Posterior vena cava (tissue), 2 donors: ENCODE results near the gene ICE2. TPM values are rescaled to one million over a fixed set of nuclear protein-coding genes. Genes with fewer than 3 reads are reported as not detected.
"Not testable (repeated sequence)": the region's sequence is repeated elsewhere in the genome, so short reads cannot be mapped to it uniquely, and the experiment has no call there.

Experiments used
- DNase-seq: peaks from one replicate; pipeline ENCODE4 v3.0.0-alpha.2; 2020; ENCODE audit warnings: low spot score
- intact Hi-C, 2 donors: fragments of 100-400 bp; cut with DNase I; formaldehyde crosslinking; loops; one replicate each; pipeline versions ENCODE4 v1.14.1 to v1.14.2; 2022 to 2023
- total RNA-seq, 2 donors: library from RNA; stranded (reverse); fragmentation: NEBNext Ultra II Directional; extraction: Animal tissue kit (Norgen Biotek cat#: 25700); gene quantifications; one replicate each; pipeline ENCODE4 v1.2.1, GENCODE V29; 2021
- donor health status: DM: yes; HTN: yes; CAD: no.
- donor health status: DM: yes; HTN: yes; CAD: no.

The ICE2 gene
- total RNA-seq, 2 donors from 2014 or later = 42.6 to 43.6 TPM

- DNase-seq = no peak
- intact Hi-C loops = no loop called here
Observed at GRCh38 chr15:60416484-60416883, 62.5 kb downstream of the ICE2 start.

- DNase-seq = no peak
- intact Hi-C loops = no loop called here
Observed at GRCh38 chr15:60414016-60414682, 64.8 kb downstream of the ICE2 start.

DNA sequence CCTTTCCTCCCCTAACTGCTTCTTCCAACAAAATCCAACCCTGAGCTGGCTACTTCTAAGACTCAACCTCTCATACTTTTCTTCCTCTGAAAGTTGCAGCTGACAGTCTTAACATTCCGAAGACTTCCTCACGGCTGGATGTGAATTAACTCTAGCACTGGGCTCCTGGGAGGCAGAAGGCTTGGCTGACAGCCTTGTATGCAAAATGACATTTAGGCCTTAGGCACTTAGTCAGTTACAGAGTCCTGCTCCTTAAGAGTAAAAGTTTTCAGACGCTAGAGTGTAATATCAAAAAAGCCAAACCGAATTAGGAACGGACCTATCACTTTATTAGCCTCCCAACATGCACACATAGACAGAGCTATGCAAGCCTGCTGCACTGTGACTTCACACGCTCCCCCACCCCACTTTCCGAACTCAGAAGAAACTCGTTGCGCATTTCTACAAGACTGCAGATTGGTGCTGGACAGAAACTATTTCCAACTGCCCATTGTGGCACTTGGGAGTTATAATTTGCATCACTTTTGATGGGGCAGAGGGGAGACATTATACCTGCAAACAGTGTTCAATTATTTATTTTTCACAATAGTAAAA, 65.6 kb downstream of the ICE2 start:
- intact Hi-C loops = no loop called here
- no peak for DNase-seq

GRCh38 chr15:60412807-60413206, 66.1 kb downstream of the ICE2 start:
- DNase-seq, intact Hi-C loops: not testable (repeated sequence)

DNA sequence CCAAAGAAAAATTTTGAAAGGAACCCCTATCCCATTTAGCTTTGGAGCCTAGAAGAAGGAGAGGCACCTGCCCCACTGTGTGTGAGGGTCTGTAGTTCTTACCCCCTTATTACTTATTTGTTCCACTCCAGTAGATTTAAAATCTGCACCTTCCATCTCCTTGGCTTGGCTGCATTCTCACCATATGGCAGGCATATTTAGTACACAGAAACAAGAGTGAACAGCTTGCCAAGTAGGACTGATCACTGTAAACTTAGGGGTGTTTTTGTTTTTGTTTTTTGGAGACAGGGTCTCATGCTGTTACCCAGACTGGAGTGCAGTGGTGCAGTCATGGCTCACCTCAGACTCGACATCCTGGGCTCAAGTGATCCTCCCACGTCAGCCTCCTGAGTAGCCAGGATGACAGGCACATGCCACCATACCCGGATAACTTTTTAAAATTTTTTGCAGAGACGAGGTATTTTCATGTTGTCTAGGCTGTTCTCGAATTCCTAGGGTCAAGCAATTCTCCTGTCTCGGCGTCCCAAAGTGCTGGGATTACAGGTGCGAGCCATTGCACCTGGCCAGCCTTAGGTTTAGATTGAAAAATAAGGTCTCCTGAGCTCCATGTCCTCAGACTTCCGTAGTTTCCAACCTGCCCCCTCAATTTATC, 67.0 kb downstream of the ICE2 start:
- intact Hi-C loops = no loop called here
- DNase-seq = no peak

GRCh38 chr15:60410350-60410749, 68.6 kb downstream of the ICE2 start:
- not testable (repeated sequence) for DNase-seq

DNA sequence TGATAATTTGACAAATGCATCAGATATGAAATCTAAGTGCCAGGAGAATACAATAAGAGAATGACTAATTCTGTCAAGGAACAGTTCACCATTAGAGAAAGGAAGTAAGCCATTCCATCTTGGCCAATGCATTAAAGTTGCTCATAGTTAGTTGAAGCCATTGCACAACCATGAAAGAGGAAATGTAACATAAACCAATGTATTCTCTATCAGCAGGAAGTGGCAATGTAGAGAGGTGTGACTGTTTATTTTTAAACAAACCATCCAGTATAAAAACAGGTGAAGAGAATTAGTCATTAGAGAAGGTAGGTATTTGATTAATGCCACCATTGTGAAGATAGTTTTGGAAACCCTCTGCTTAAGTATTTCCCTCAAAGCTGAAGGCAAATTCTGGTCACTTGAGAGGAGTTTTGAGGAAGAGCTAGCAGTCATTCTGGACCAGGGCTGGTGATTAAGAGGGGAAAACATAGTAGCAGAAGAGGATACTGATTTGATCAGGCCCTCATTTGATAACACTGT, 70.4 kb downstream of the ICE2 start:
- DNase-seq = no peak
- intact Hi-C loops = no loop called here

More at GRCh38 chr15:60410350-60410749, 68.6 kb downstream of the ICE2 start:
- intact Hi-C loops = not testable (repeated sequence)

- intact Hi-C loops = no loop called here
Observed at GRCh38 chr15:60407415-60407805, 71.5 kb downstream of the ICE2 start.

DNA sequence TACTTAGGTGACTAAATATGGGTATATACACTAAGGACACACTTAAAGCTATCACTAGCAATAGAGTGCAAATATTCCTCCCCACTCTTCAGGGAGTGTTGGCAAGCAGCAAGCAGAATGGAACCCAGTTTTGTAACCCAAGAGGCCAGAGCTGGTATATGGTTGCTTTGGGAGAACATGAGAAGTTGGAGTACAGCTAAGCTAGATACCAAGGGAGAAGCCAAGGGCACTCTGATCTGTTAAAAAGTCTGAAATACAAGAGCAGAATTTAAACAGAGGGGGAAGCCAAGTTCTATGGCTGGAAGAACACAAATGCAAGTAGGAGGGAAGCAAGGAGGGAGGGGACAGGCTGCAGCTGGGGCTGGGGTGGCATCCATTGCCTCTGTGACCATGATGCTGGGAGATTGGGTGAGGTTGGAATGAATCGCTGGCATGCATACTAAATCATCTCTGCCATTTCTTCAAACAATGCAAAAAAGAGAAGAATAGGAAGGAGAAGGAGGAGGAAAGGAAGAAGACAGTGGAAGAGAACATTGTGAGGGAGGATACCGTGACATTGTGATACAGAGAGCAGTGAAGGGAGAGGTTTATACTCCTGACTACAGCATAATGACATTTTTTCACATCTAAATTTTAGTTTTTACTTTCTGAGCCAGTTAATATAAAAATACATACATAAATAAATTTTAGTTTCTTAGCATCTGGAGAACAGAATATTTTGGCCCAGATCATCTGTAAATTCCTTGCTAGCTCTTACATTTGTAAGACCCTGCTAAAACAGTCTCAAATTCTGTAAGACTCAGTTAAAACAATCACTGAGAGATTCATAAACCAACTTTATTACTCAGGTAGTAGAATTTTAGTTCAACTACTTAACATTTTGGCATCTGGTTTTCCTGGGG, 72.2 kb downstream of the ICE2 start:
- intact Hi-C loops = no loop called here
- DNase-seq = no peak

More at GRCh38 chr15:60407415-60407805, 71.5 kb downstream of the ICE2 start:
- no peak for DNase-seq

GRCh38 chr15:60405399-60405798, 73.5 kb downstream of the ICE2 start:
- DNase-seq = no peak
- intact Hi-C loops = no loop called here

- intact Hi-C loops, DNase-seq: not testable (repeated sequence)
Observed at GRCh38 chr15:60404351-60404750, 74.6 kb downstream of the ICE2 start.

- no peak for DNase-seq
- intact Hi-C loops = no loop called here
Observed at GRCh38 chr15:60400944-60401343, 78.0 kb downstream of the ICE2 start.

DNA sequence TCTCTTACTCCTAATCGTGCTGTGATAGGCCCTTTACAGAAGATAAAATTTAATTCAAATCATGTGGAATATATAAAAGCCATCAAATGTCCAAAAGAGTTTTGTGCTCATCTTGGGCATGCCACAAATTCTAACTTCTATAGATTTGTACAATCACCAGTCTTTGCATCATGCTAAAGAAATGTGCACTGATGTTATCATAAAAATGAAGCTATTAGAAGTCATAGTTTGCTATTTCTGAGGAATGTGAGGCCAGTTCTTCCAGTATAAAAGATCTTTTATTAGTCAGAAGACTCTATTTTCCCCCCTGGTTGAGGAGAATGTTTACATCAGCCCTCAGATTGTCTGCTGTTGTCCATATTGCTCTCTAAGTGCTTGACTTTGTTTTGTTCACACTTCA, 79.0 kb downstream of the ICE2 start:
- DNase-seq = no peak
- intact Hi-C loops = no loop called here

GRCh38 chr15:60399246-60399915, 79.6 kb downstream of the ICE2 start:
- DNase-seq = no peak
- intact Hi-C loops = no loop called here

GRCh38 chr15:60397772-60398445, 81.0 kb downstream of the ICE2 start, which contains the start of gene ANXA2:
Gene ANXA2 (minus strand): TSS chr15:60397986. CDS start chr15:60386075, 11,911 bp downstream.
- peak; percentile 96 for DNase-seq
- intact Hi-C loops = no loop called here

DNA sequence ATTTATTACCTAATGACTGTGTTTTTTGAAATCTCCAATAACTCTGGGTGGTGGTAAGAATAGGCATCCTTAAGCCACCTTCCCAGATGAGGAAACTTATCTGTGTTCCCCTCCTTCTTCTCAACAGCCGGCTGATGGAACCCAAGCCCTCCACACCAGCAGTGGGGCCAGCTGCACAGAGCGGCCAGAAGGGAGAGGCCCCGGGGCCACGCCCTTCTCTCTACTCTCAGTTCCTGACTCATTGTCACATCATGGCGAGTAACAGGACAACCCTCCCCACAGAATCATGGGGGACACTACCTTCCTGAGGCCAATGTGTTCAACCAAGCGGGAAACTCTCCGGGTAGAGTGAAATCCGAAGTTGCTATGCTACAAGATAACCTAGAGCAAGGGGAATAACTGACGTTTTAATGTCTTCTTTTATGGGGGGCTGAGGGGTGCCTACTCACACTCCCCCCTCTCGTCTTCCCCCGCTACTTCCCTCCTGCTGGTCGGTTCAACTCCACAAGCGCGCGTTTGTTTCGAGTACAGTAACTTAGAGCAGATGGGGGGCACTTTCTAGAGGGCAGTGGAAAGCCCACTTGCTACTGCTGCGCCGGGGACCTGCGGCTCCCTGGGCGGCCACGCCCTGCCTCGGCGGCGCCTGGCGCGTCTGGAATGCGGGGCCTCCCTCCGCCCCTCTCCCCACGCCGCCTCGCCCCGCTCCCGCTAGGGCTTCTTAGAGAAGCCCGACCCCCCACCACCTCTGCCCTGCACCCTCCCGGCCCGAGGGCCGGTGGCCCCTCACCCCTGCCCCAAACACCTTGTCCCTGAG, 81.8 kb downstream of the ICE2 start:
- intact Hi-C loops = no loop called here
- DNase-seq = peak; percentile 88

GRCh38 chr15:60396560-60396957, 82.4 kb downstream of the ICE2 start:
- intact Hi-C loops = no loop called here
- no peak for DNase-seq
